GM19328 (cell line): ENCODE results near the gene TRAF3IP3.
"Not testable (repeated sequence)": the region's sequence is repeated elsewhere in the genome, so short reads cannot be mapped to it uniquely, and the experiment has no call there.

ENCODE experiments used
- ATAC-seq: cut with Tn5 transposase; IDR thresholded peaks from one replicate; pipeline ENCODE4 v1.9.1; 2021; ENCODE audit warnings: mild to moderate bottlenecking, moderate library complexity; ENCODE audit not compliant: unreplicated experiment

TRAF3IP3 gene

GRCh38 chr1:209767706-209768105 lies 11.9 kb downstream of the TRAF3IP3 start:
- ATAC-seq, result no peak

GRCh38 chr1:209768354-209768774 lies 12.5 kb downstream of the TRAF3IP3 start:
- ATAC-seq, result peak; percentile 80

GRCh38 chr1:209769171-209769904 lies 13.5 kb downstream of the TRAF3IP3 start:
- ATAC-seq, result peak; percentile 68

GRCh38 chr1:209769971-209770370 lies 14.1 kb downstream of the TRAF3IP3 start:
- ATAC-seq, result no peak

GRCh38 chr1:209770636-209771415 lies 15.0 kb downstream of the TRAF3IP3 start:
- ATAC-seq, result no peak

- ATAC-seq, result no peak
Observed at GRCh38 chr1:209772126-209772525, 16.3 kb downstream of the TRAF3IP3 start.

GRCh38 chr1:209774592-209774991 lies 18.7 kb downstream of the TRAF3IP3 start:
- peak; percentile 69 for ATAC-seq

GRCh38 chr1:209775678-209776077 lies 19.8 kb downstream of the TRAF3IP3 start:
- no peak for ATAC-seq

- no peak for ATAC-seq
Observed at GRCh38 chr1:209777587-209777986, 21.7 kb downstream of the TRAF3IP3 start.

GRCh38 chr1:209778102-209778501 lies 22.2 kb downstream of the TRAF3IP3 start:
- no peak for ATAC-seq

GRCh38 chr1:209780268-209780667 lies 24.4 kb downstream of the TRAF3IP3 start:
- no peak for ATAC-seq

- no peak for ATAC-seq
Observed at GRCh38 chr1:209783386-209783785, 27.5 kb downstream of the TRAF3IP3 start.

GRCh38 chr1:209784265-209785169 lies 28.7 kb downstream of the TRAF3IP3 start, which contains the start of gene C1orf74:
Gene C1orf74 (minus strand): TSS chr1:209784559. CDS start chr1:209783634, 925 bp downstream.
- ATAC-seq, result peak; percentile 100

- ATAC-seq, result no peak
Observed at GRCh38 chr1:209785592-209785991, 29.7 kb downstream of the TRAF3IP3 start.

- no peak for ATAC-seq
Observed at GRCh38 chr1:209786146-209786545, 30.3 kb downstream of the TRAF3IP3 start.

GRCh38 chr1:209787551-209787950 lies 31.7 kb downstream of the TRAF3IP3 start:
- no peak for ATAC-seq

- ATAC-seq, result no peak
Observed at GRCh38 chr1:209789245-209789644, 33.4 kb downstream of the TRAF3IP3 start.

- no peak for ATAC-seq
Observed at GRCh38 chr1:209790286-209791193, 34.7 kb downstream of the TRAF3IP3 start.

- ATAC-seq, result no peak
Observed at GRCh38 chr1:209791920-209792319, 36.1 kb downstream of the TRAF3IP3 start.

- ATAC-seq, result not testable (repeated sequence)
Observed at GRCh38 chr1:209793711-209794110, 37.9 kb downstream of the TRAF3IP3 start.
